Dendritic cell treated with granulocyte-macrophage colony-stimulating factor and Interleukin-4, amounts not matched to agents 40 ng/mL and 50 ng/mL, for 4 days (primary cell): ENCODE results near the gene LPCAT2.
"Not testable (repeated sequence)": the region's sequence is repeated elsewhere in the genome, so short reads cannot be mapped to it uniquely, and the experiment has no call there.

Experiments used
- H3K27ac Mint-ChIP-seq: one replicate; pipeline ENCODE4 v1.8.0; 2022; ENCODE audit warnings: mild to moderate bottlenecking, mixed read lengths
- H3K27me3 Mint-ChIP-seq: one replicate; pipeline ENCODE4 v1.8.0; 2022; ENCODE audit warnings: mild to moderate bottlenecking, mixed read lengths
- H3K36me3 Mint-ChIP-seq: one replicate; pipeline ENCODE4 v1.8.0; 2022; ENCODE audit warnings: low read depth, mixed read lengths
- H3K4me1 Mint-ChIP-seq: one replicate; pipeline ENCODE4 v1.8.0; 2022; ENCODE audit warnings: low read depth, mixed read lengths
- H3K4me3 Mint-ChIP-seq: one replicate; pipeline ENCODE4 v1.8.0; 2022; ENCODE audit warnings: mild to moderate bottlenecking, moderate library complexity, mixed read lengths
- H3K9me3 Mint-ChIP-seq: one replicate; pipeline ENCODE4 v1.8.0; 2022; ENCODE audit warnings: mixed read lengths
- intact Hi-C: fragments of 100-400 bp; cut with micrococcal nuclease; formaldehyde crosslinking; loops from one replicate; pipeline ENCODE4 v1.15.0; 2022

The LPCAT2 gene

DNA sequence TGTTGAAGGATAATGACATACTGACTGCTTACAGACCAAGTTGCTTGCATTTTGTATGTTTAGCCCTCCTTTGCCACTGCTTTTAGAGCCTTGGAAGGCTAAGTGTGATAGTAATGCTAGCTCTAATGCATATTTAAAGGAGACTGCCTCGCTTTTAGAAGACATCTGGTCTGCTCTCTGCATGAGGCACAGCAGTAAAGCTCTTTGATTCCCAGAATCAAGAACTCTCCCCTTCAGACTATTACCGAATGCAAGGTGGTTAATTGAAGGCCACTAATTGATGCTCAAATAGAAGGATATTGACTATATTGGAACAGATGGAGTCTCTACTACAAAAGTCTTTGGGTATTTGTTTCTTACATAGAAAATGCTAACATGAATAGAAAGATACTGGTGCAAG, 76.8 kb downstream of the LPCAT2 start:
- Mint-ChIP-seq H3K9me3 (no peaks in the 10 kb centered on the region), H3K4me1 (no peaks in the 10 kb centered on the region), H3K27me3 (no peaks in the 10 kb centered on the region), H3K4me3 (no peak overlapping the region), H3K36me3 (peaks cover 26% of the 10 kb centered on the region), H3K27ac (no peak overlapping the region)
- intact Hi-C loops = no loop called here

DNA sequence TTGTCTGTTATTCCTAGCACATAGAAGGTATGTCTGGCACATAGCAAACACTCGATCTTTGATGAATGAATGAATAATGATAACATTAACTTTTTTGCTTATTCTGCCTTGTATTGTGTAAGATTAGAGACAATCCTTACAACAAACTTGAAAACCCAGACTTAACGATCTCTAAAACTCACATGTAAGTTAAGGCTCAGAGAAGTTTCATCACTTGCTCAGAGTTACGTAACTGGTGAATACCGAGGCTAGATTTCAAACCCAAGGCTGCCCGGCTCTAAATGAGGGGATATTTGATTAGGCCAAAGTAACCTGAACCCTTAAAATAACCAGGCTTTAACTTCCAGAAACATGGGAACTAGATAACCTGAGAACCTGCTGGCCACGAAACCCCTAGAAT, 79.9 kb downstream of the LPCAT2 start:
- peaks cover 7% of the 10 kb centered on the region for H3K4me1 Mint-ChIP-seq
- H3K36me3 Mint-ChIP-seq = peaks cover 14% of the 10 kb centered on the region

DNA sequence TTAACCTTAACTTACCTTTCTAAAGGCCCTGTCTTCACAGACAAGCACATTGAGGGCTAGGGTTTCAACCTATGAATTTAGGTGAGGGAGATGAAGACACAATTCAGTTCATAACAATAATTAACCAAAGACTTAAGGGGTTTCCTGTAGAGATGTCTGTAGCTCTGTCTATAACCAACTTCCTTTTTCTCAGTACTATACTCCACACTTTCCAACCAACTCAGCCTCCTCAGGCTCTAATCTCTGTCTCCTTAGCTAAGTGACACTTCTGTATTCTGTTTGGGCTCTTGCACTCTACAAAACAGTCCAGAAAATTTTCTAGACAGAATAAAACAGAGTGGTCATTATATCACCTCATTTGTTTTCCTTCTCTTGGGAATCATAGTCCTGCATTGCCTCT, 83.4 kb downstream of the LPCAT2 start:
- peaks cover 7% of the 10 kb centered on the region for H3K4me1 Mint-ChIP-seq
- no peaks in the 10 kb centered on the region for H3K27me3 Mint-ChIP-seq
- H3K36me3 Mint-ChIP-seq = no peaks in the 10 kb centered on the region
- H3K4me3 Mint-ChIP-seq = no peak overlapping the region
- no peak overlapping the region for H3K27ac Mint-ChIP-seq
- intact Hi-C loops = no loop called here
- H3K9me3 Mint-ChIP-seq = no peaks in the 10 kb centered on the region

More for the DNA sequence above, 79.9 kb downstream of the LPCAT2 start:
- no peak overlapping the region for H3K4me3 Mint-ChIP-seq
- no peaks in the 10 kb centered on the region for H3K27me3 Mint-ChIP-seq
- no peaks in the 10 kb centered on the region for H3K9me3 Mint-ChIP-seq
- no peak overlapping the region for H3K27ac Mint-ChIP-seq
- intact Hi-C loops = no loop called here

DNA sequence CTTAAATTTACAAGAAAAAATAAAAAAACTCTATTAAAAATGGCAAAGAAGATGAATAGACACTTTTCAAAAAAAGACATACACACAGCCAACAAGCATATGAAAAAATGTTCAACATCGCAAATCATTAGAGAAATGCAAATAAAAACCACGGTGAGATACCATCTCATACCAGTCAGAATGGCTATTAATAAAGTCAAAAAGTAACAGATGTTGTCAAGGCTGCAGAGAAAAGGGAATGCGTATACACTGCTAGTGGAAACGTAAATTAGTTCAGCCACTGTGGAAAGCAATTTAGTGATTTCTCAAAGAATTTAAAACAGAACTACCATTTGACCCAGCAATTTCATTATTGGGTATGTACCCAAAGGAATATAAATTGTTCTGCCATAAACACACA, 89.1 kb downstream of the LPCAT2 start:
- H3K36me3 Mint-ChIP-seq = no peaks in the 10 kb centered on the region
- no peaks in the 10 kb centered on the region for H3K4me1 Mint-ChIP-seq
- no peaks in the 10 kb centered on the region for H3K27me3 Mint-ChIP-seq
- H3K9me3 Mint-ChIP-seq = no peaks in the 10 kb centered on the region
- H3K27ac Mint-ChIP-seq = no peak overlapping the region
- H3K4me3 Mint-ChIP-seq = no peak overlapping the region
- intact Hi-C loops = no loop called here

DNA sequence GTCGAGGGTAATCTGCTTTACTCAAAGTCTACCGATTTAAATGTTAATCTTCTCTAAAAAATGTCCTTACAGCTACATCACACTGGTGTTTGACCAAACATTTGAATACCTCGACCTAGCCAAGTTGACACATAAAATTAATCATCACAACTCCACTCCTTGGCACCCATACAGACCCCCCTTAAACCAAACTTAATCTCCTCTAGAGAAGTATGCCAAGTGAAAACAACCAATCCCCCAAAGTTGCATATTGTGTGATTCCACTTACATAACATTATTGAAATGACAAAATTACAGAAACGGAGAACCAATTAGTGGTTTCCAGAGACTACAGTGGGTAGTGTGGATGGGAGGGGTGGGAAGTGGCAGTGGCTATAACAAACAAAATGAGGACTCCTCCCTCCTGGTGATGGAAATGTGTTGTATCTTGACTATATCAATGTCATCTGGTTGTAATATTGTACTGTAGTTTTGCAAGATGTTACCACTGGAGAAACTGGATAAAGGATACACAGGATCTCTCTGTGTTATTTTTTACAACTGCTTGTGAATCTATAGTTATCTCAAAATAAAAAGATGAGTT, 97.0 kb downstream of the LPCAT2 start:
- H3K9me3 Mint-ChIP-seq = no peaks in the 10 kb centered on the region
- intact Hi-C loops = no loop called here
- no peaks in the 10 kb centered on the region for H3K27me3 Mint-ChIP-seq
- no peaks in the 10 kb centered on the region for H3K4me1 Mint-ChIP-seq
- no peak overlapping the region for H3K27ac Mint-ChIP-seq
- H3K4me3 Mint-ChIP-seq = no peak overlapping the region
- no peaks in the 10 kb centered on the region for H3K36me3 Mint-ChIP-seq

DNA sequence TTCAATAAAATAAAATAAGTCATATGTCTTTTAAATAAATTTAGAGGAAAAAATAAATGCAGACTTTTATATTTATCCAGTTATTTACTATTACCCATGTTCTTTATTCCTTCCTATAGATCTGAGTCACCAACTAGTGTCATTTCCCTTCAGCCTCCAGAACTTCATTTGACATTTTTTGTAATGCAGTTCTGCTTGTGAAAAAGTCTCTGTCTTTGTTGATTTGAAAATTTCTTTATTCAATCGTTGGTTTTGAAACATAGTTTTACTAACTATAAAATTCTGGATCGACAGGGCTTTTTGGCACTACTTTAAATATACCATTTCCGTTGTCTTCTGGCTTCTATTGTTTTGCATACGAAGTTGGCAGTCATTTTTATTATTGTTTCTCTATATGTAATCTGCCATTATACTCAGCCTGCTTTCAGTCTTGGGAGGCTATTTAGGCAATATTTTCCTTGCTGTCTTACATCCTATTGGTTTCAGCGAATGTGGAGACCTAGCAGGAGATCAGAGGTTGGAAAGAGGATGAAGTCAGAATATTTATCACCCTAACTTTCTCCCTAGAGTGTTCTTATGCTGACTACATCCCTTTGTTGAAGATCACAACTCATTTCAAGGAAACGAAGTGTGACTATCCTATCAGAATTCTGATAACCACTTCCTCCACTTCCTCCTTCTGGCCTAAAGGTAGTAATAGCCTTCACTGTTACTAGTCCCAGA, 104.9 kb downstream of the LPCAT2 start:
- Mint-ChIP-seq H3K4me1 (no peaks in the 10 kb centered on the region), H3K4me3 (no peak overlapping the region), H3K36me3 (no peaks in the 10 kb centered on the region), H3K27me3 (no peaks in the 10 kb centered on the region), H3K27ac (no peak overlapping the region), H3K9me3 (peaks cover 12% of the 10 kb centered on the region)
- intact Hi-C loops = no loop called here

DNA sequence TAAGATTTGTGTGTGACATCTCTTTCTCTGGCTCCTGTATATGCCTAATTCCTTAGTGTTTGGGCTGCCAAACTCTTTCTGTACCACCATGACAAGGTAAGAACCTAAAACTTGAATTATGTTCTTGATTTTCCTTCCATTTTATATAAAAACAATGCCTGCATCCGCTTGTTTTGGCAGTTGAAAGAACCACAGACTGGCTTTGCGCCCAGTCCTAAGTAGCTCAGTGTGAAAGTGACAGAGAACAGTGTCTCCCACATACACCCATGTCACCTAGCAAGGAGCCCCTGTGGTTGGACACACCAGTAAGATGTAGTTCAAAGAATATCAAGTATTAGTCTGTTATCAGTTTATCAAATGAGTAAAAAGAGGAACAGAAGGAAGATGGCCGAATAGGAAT, 106.2 kb downstream of the LPCAT2 start:
- intact Hi-C loops = no loop called here
- H3K4me1 Mint-ChIP-seq = no peaks in the 10 kb centered on the region
- H3K27ac Mint-ChIP-seq = no peak overlapping the region
- H3K36me3 Mint-ChIP-seq = no peaks in the 10 kb centered on the region
- H3K9me3 Mint-ChIP-seq = peaks cover 12% of the 10 kb centered on the region
- H3K27me3 Mint-ChIP-seq = no peaks in the 10 kb centered on the region
- H3K4me3 Mint-ChIP-seq = no peak overlapping the region

DNA sequence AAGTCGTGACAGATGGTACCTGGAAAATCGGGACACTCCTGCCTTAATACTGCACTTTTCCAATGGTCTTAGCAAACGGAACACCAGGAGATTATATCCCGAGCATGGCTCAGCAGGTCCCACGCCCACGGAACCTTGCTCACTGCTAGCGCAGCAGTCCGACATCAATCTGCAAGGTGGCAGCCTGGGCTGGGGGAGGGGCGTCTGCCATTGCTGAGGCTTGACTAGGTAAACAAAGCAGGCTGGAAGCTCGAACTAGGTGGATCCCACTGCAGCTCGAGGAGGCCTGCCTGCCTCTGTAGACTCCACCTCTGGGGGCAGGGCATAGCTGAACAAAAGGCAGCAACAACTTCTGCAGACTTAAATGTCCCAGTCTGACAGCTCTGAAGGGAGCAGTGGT, 106.8 kb downstream of the LPCAT2 start:
- H3K4me3 Mint-ChIP-seq, intact Hi-C loops, H3K27me3 Mint-ChIP-seq, H3K36me3 Mint-ChIP-seq, H3K4me1 Mint-ChIP-seq, H3K27ac Mint-ChIP-seq: not testable (repeated sequence)
- H3K9me3 Mint-ChIP-seq = peaks cover 12% of the 10 kb centered on the region

DNA sequence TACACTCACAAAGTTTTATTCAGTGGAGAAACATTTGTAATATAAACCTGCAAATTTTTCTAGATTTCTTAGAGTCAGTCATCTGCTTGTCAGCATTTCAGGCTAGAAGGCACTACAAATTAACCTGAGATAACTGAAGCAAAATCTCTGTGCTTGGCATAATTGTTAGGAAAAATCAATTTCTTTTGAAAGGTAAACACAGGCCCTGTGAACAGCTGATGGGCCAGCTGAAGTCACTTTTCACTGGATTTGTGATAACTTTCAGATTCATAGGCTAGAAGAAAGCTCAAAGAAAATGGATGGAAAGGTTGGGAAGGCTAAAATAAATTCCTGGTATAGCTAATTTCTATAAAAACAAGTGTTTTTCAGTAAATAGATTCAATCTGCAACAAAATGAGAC, 112.9 kb downstream of the LPCAT2 start:
- H3K27ac Mint-ChIP-seq = no peak overlapping the region
- H3K27me3 Mint-ChIP-seq = no peaks in the 10 kb centered on the region
- H3K9me3 Mint-ChIP-seq = peaks cover 6% of the 10 kb centered on the region
- intact Hi-C loops = no loop called here
- no peaks in the 10 kb centered on the region for H3K4me1 Mint-ChIP-seq
- H3K4me3 Mint-ChIP-seq = no peak overlapping the region
- H3K36me3 Mint-ChIP-seq = no peaks in the 10 kb centered on the region

DNA sequence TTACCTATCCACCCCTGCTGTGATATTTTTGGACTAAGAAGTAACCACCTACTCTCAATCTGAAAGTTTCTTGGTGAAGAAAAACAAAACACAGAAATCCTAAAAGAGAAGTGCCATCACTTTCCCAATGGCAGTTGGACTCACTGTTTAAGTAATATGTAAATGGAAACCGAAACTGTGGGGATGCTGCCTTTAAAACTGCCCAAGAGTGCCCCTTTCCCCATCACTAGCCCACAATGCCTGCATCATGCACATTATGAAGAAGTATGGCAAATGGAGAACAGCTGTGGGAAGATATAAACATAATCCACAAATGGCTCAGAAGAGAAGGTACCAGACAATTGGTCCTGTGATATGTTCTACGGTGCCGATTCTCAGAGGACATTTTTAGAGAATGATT, 113.4 kb downstream of the LPCAT2 start:
- no peak overlapping the region for H3K4me3 Mint-ChIP-seq
- H3K9me3 Mint-ChIP-seq = peaks cover under 1% of the 10 kb centered on the region
- H3K36me3 Mint-ChIP-seq = no peaks in the 10 kb centered on the region
- intact Hi-C loops = no loop called here
- no peaks in the 10 kb centered on the region for H3K4me1 Mint-ChIP-seq
- no peak overlapping the region for H3K27ac Mint-ChIP-seq
- H3K27me3 Mint-ChIP-seq = no peaks in the 10 kb centered on the region

DNA sequence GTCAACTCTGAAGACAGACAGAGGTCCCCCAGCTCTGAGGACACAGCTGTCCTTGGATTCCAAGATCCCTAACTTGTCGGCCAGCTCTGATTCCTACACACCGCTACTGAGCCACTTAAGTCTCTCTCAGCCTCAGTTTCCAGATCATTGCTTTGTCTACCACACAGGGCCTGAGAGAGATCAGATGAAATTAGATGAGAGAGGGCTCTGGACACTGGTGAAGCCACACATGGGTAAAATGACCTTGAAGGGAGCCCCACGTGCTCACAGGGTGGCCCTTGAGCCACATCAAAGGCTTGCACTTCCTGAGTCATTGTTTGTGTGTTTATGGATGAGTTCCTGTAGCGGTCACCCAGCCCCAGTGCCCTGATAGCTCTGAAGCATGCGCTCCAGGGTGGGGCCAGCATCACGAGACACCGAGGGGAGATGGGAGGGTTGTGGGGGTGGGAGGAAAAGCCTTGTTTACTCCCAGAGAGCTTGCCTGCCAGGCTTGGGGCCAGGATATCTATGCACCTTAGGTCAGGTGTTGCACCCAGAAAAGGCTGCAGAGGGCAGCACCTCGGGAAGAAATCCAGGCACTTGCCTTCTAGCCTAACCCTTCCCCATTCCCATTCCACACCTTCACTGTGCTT, 114.2 kb downstream of the LPCAT2 start:
- Mint-ChIP-seq H3K4me1 (no peaks in the 10 kb centered on the region), H3K27me3 (no peaks in the 10 kb centered on the region), H3K9me3 (no peaks in the 10 kb centered on the region), H3K36me3 (no peaks in the 10 kb centered on the region), H3K4me3 (no peak overlapping the region), H3K27ac (no peak overlapping the region)
- intact Hi-C loops = no loop called here

DNA sequence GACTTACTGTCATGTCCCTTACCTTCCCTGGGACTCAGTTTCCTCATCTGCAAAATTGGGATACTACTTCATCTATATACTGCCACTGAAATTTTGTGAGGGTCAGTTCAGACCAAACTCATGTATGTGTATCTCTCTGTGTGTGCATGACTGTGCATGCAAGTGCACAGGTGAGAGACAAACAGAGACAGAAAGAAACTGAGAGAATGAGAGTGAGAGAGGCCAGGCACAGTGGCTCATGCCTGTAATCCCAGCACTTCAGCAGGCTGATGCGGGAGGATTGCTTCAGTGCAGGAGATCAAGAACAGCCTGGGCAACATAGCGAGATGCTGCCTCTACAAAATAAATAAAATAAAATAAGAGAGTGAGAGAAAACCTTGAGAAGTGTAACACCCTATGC, 114.8 kb downstream of the LPCAT2 start:
- Mint-ChIP-seq H3K27me3 (no peaks in the 10 kb centered on the region), H3K4me1 (no peaks in the 10 kb centered on the region), H3K4me3 (no peak overlapping the region), H3K27ac (no peak overlapping the region), H3K9me3 (no peaks in the 10 kb centered on the region), H3K36me3 (no peaks in the 10 kb centered on the region)
- intact Hi-C loops = no loop called here

DNA sequence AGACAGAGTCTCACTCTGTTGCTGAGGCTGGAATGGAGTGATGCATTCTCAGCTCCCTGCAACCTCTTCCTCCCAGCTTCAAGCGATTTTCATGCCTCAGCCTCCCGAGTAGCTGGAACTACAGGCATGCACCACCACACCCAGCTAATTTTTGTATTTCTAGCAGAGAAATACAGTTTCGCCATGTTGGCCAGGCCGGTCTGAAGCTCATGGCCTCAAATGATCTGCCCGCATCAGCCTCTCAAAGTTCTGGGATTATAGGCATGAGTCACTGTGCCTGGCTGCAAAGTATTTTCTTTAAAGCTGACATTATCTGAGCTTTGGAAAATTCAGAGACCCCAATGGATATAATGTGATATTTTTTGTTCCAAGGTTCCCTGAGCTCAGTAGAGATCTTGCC, 115.8 kb downstream of the LPCAT2 start:
- no peak overlapping the region for H3K4me3 Mint-ChIP-seq
- no peaks in the 10 kb centered on the region for H3K4me1 Mint-ChIP-seq
- H3K27me3 Mint-ChIP-seq = no peaks in the 10 kb centered on the region
- intact Hi-C loops = no loop called here
- H3K9me3 Mint-ChIP-seq = no peaks in the 10 kb centered on the region
- no peak overlapping the region for H3K27ac Mint-ChIP-seq
- no peaks in the 10 kb centered on the region for H3K36me3 Mint-ChIP-seq

DNA sequence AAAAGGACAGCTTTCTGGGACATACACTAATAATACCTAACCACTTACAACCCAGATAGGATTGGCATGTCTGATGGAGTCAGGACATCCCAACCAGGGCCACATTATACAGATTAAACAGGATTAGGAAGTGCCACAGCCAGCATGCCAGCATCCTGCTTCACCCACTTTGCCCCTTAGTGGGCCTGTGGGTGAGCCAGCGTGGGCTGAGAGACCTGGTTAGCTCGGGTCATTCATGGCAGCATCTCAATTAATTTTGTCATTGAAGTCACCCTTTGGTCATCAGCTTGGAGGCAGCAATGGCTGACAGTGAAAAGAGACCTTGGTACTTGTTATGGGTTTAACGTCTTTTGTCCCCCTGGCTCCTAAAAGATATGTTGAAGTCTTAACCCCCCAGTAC, 117.0 kb downstream of the LPCAT2 start:
- no peak overlapping the region for H3K4me3 Mint-ChIP-seq
- H3K4me1 Mint-ChIP-seq = no peaks in the 10 kb centered on the region
- intact Hi-C loops = no loop called here
- H3K27me3 Mint-ChIP-seq = no peaks in the 10 kb centered on the region
- H3K9me3 Mint-ChIP-seq = no peaks in the 10 kb centered on the region
- H3K27ac Mint-ChIP-seq = no peak overlapping the region
- no peaks in the 10 kb centered on the region for H3K36me3 Mint-ChIP-seq
